HG03095 (cell line): ENCODE data around the gene SLC6A3.
"Not testable (repeated sequence)": the region's sequence is repeated elsewhere in the genome, so short reads cannot be mapped to it uniquely, and the experiment has no call there.

Experiments
- ATAC-seq: cut with Tn5 transposase; IDR thresholded peaks from one replicate; pipeline ENCODE4 v1.9.1; 2021; ENCODE audit warnings: moderate library complexity; ENCODE audit not compliant: unreplicated experiment

SLC6A3 gene

DNA sequence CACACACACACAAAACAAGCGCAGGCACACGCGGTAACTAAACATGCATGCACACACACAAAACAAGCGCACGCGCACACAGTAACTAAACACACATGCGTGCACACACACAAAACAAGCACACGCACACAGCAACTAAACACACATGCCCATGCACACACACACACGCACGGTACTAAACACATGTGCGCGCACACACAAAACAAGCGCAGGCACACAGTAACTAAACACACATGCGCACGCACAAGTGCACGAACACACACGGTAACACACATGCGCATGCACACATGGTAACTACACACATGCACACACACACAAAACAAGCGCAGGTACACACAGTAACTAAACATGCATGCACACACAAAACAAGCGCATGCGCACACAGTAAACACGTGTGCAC, 19.9 kb upstream of the SLC6A3 start:
- no peak for ATAC-seq

DNA sequence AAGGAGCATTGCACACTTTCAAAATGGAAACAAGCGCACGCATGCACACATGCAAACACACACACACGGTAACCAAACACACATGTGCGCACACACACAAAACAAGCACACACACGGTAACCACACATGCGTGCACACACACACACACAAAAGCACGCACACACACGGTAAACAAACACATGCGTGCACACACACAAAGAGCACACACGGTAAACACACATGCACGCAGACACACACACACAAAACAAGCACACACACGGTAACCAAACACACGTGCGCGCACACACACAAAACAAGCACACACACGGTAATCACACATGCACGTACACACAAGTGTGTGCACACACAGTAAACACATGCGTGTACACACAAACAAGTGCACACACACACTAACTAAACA, 19.3 kb upstream of the SLC6A3 start:
- ATAC-seq, result no peak

DNA sequence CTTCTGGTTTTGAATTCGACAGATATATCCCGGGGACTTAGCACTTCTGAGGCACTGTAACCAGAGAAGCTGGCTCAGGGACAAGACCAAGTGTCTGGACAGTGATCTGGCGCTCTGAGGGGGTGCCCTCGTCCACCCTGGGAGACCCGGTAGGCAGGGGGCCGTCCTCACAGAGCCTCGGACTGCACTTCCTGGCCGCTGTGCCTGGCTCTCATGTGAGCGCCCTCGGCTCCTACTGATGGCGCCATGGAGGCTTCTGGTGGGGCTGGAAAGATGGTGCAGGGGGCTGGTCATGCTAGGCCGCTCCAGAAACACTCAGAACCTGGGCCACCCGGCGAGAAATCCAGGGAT, 18.8 kb upstream of the SLC6A3 start:
- ATAC-seq, result no peak

DNA sequence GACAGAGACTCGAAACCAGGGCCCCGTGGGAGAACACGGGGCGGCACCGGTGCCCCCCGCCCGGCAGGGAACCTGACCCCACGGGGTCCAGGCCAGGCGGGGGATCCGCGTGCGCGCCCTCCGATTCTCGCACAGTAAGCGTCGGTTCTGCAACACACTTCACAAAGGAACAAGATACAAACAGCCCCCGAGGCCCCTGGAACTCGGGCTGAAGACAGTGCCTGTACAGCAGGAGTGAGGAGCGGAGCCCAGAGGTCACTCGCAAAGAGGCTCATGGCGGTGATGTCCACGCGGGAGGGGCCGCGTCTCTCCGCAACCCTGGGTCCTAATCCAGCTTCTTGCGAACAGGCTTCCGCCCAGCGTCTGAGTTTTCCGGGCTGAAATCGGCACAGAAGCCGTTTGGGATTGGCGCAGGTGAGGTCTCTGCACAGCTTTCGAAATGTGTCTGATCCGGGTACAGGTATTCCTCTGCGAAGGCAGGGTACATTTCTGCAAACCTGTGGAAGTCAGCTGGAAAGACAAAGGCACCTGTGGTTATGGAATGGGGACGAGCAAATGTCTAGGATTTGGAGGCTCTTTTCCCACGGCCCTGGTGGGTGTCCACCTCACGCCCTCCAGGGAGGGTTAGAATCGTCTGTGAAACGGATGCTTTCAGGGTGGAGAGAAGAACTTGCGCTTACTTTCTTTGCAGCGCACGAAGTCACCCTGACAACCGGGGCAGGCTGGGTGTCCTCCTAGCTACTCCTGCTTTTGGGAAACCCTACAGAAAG, 18.3 kb upstream of the SLC6A3 start:
- ATAC-seq, result no peak

DNA sequence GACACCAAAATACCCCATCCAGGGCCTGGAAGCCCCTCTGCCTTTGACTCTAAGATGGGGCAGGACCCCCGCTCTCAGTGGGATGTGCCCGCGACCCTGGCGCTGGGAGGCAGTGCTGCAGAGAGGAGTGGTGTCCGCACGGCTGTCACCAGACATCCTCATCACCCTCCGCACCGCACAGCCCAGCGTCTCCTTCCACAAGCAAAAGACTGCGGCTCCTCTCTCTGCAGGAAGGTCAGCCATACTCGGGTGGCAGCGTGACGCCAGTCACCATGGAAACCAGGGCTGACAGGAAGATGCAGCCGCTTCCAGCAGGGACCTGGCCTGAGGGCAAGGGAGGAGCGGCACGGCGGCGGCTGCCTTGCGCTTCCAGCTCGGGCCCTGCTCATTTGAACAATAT, 17.1 kb upstream of the SLC6A3 start:
- no peak for ATAC-seq

DNA sequence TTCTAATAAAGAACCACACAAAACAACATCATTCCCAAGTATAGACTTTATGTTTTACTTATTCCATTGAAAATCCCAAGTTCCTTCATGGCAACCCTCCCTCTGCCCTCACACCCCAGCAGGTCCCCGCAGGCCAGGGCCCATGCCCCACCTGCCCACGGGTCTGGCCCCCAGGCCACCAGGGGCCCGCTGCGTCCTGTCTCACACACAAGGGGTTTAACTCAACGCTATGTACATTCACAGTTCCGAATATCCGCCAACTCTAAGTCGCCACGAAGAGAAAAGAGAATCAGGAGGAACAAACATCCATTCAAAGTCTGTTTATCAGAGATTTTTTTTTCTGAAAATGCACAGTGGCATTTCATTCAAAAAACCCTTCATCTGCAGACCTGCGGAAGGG, 16.2 kb upstream of the SLC6A3 start:
- no peak for ATAC-seq

DNA sequence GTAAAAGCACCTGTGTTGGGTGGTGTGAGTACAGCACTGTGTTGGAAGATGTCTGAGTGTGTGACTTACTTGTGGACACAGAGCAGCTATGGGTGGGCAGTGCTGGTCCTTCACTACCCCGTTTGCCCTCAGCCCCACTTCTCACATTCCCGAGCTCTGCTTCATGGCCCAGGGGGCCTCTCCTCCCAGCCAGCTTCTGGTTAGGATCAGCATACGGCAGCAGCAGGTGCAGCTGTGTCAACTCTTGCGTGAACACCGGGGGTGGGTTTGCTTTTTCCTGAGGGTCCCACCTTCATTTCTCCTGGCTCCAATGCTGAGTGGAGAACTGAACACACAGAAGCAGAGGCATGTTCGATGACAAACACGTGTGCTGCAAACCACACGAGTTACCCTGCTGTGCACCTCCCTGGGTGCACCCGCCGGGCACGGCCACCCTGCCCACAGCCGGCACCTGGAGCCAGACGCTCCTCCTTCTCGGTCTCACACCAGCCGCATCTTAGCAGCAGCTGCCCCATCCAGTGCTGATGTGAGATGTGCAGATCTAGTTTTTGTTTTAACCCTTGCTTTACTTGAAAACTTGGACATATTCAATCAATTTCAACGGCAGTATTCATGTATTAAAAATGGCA, 14.9 kb upstream of the SLC6A3 start:
- ATAC-seq, result no peak

DNA sequence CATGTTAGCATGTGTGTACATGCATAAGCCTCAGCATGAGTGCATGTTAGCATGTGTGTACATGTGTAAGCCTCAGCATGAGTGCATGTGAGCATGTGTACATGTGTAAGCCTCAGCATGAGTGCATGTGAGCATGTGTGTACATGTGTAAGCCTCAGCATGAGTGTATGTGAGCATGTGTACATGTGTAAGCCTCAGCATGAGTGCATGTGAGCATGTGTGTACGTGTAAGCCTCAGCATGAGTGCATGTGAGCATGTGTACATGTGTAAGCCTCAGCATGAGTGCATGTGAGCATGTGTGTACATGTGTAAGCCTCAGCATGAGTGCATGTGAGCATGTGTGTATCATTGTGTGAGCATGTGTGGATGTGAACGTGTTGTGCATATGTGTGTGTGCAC, 14.2 kb upstream of the SLC6A3 start:
- ATAC-seq, result not testable (repeated sequence)

DNA sequence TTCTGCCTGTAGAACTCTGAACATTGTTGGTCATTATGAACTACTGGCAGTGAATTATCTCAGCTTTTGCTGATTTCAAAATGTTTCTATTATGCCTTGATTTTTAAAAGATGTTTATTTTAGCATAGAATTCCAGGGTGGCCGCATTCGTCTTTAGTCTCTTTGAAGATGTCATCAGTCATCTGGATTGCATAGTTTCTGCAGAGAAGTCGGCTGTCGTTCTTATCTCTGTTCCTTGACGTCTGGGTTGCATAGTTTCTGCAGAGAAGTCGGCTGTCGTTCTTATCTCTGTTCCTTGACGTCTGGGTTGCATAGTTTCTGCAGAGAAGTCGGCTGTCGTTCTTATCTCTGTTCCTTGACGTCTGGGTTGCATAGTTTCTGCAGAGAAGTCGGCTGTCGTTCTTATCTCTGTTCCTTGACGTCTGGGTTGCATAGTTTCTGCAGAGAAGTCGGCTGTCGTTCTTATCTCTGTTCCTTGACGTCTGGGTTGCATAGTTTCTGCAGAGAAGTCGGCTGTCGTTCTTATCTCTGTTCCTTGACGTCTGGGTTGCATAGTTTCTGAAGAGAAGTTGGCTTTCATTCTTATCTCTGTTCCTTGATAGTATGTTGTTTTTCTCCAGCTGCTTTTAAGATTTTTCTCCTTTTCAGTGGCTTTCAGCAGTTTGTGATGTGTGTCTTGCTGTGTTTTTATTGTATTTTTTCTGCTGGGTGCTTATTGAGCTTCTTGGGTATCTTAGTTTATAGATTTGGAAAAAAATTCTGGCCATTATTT, 11.1 kb upstream of the SLC6A3 start:
- not testable (repeated sequence) for ATAC-seq

DNA sequence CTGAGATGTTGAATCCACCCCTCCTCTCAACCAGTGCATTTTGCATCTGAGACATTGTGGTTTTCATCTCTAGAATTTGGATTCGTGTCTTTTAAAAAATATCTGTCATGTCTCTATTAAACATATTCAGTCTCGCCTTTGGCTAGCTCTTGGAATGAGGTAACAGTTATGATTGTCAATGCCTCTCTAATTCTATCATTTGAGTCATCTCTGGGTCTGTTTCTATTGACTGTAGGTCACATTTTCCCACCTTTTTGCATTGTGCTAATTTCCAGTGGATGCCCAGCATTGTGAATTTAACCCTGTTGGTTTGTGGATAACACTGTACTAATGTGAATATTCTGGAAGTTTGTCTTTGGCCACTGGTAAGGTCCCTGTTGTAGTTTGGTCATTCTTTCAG, 8.4 kb upstream of the SLC6A3 start:
- ATAC-seq, result no peak

DNA sequence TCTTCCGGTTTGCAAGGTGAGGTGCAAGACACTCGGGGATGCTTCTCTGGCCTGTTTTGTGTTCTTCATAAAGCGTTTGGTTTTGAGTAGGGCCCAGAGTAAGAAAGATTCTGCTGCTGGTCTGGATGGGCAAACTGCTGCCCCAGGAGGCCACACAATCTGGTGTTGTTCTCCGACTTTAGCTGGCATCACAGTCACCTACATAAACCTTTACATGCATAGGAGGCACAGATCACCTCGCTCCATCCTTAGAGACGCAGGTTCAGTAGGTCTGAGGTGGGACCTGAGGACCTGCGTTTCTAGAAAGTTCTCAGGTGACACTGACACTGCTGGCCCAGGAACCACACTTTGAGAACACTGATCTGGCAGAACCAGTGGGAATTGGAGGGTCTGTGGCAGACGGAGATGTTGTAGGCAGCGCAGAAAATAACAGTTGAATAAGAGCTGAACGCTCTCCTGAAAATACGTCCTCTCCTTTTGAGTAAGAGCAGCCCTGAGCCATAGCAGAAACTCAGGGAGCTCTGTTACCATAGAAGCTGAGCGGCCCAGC, 3.9 kb upstream of the SLC6A3 start:
- no peak for ATAC-seq

DNA sequence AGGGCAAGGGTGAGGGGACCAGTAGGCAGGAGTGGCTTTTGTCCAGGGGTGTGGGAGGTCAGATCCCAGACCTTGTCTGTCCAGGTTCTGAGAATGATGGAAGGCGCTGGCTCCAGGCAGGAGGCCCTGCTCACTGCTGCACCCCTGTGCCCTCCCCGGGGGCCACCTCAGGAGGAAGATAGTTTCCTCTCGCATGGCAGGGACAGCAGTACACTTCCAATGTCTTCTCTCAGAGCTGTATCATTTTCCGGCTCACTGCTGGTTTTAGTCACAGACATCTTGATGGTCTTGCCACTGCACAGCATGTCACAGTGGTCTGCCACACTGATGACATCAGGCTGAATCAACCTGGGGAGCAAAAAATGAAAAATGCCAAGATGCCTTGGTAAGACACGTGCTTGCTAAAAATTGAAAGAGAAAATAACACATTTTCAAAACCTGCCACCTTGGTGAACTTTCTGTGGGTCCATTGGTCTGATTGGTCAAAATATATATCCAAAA, 3.3 kb upstream of the SLC6A3 start:
- ATAC-seq, result no peak

DNA sequence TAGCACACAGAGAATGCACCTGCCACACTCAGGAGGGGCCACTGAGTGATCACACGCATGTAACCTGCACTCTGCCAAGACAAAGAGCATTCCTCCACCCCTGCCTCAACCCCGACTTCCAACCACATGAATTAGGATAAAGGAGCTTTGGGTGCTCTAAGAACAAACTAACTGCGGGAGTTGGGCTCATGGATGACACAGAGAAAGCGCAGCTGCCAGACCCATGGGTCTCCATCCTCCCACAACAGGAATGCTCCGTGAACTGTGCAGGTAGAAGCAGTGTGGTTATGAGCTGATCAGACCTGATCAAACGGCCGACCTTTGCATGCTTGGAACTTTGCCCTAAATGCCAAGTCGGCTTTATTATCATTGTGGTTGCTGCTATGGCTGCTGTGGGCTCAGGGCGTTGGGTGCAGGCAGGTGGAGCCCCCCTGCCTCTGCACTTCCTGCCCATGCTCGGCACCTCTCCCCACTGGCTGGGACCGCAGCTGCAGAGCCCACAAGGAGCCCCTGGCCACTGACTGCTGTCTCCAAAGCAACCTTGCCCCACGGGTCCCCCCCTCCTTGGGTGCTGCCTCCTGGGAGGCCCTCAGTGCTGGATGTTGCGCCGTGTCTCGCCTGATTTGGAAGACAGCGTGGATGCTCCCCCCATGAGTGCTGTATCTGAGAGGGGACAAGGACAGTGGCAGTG, 2.6 kb upstream of the SLC6A3 start:
- ATAC-seq, result no peak

DNA sequence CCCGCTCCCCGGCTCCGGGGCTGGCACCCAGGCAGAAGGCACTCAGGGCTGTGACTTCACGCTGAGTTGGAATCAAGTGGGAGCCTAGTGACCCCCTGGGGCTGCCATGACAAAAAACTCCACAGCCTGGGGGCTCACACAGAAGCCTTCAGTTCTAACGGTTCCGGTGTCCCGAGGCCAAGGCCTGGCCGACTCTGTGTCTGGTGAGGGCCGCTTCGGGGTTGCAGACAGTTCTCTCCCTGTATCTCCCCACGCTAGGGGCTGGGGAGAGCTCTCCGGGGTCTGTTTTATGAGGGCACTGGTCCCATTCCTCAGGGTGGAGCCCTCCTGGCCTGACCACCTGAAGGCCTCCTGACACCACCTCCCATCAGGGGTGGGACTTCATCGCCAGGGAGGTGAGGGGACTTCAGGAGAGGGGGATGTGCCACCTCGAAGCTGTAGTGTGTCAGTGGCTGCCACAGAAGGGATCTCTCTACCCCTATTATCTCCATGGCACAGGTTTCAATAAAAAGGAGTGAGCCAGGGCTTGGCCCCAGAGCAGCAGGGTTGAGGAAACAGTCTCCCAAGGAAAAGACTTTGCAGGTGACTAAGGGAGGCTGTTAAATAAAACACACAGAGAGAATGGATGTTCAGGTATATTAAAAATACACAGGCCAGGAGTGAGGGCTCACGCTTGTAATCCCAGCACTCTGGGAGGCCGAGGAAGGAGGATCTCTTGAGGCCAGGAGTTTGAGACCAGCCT, 1.5 kb upstream of the SLC6A3 start:
- no peak for ATAC-seq

DNA sequence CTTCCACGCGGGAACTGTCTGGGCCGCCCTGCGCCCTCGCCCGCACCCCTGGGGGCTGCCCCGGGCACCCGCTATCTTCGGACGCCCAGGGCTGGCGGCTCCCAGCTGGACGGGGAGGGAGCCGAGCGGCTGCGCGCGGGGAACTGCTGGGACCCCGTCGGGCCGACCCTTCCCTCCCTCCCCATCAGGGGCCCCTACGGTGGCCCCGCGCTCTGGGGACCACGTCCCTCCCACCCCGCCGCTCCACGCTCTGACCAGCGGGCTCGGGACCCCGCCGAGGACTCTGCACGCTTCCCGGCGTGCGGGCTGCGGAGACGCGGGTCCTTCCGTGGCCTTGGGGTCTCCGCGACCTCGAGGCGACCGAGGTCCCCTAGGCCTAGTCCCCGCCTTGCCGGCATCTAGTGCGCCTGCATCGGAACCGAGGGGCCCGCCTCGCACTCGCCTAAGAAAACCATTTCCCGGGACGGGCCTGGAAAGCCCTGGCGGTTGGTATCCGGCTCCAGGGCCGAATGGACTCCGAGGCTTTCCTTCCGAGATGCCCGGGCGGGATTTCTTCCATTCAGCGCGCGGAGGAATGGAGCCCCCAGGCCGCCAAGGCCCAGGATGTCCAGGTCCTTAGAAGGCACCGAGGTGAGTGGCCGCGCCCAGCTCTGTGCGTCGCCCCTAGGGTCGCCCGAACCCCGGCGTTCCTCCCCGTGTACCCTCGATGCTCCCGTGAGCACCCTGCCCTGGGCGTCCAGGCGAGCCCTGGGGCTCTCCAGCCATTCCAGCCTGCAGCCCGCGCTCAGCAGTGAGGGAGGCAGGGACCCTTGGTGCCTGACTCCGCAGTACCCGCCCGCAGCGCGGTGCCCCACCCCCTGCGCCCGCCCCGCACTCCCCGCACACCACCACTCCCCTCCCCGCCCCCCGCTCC, 705 bp upstream of the SLC6A3 start:
- no peak for ATAC-seq

DNA sequence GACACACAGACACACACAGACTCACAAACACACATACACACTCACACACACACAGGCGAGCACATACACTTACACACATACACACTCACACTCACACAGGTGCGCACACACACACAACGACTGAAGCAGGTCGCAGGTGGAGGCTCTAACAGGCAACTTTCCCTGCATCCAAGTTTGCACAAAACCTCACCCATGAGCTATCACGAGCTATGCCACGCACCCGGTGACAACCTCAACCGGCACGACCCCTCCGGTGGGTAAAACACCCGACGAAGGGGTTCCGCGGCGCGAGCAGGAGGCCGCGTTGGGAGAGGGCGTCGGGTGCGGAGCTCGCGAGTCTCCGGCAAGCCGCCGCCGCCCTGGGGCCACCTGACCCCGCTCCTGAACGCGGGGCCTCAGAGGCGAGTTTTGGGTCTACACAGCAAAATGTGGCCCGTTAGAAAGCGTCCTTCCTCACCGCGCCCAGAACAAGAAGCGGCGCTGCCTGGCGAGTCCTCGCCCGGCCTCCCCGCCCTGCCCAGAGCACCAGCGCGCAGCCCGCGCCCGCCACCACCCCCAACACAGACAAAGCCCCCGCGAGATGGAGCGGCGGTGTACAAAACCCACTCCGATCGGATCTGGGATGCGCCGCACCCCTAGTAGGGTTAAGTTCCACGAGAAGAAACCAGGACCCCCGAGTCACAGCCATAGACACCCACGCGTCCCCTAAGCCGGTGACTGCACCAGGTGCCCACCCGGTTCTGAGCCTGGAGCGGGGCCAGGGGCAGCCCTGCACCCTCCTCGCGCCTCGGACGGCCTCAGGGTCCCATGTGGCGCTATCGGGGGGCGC, 665 bp downstream of the SLC6A3 start:
- no peak for ATAC-seq

DNA sequence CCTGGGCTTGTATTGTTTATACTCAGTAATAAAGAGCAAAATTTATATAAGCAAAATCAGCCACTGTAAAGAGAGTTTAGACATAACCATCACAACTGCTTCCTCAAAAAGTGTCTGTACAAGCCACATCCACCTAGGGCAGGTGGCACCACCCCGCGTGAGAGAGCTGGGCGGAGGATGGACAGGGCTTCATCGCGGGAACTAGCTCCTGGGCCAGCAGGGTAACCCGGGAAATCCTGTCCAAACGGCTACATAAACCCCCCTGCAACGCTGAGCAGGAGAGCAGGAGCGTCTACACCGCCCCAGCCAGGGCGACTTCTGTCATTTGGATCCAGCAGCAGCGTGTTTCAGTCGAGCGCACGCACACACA, 1.3 kb downstream of the SLC6A3 start:
- no peak for ATAC-seq

DNA sequence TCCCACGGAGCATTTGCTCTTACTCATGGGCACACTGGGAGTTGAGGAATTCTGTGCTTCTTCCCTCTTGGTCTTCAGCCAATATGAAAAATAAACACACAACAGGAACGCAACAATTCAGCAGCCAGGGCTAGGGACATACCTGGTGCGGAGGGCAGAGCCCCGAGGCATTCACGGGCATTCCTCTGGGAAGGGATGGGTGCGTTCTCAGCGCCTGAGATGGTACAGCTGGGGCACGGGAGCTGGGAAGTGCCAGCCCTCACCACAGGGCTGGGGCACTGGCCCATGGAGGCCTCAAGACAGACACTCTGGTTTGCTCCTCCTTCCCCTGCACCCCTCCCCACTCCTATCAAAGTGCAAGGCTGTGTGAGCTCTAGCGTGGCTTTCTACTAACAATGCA, 2.1 kb downstream of the SLC6A3 start:
- ATAC-seq, result no peak
